HepG2 (cell line): Measurements from ENCODE around the gene IRF6. TPM values are rescaled to one million over a fixed set of nuclear protein-coding genes. Genes with fewer than 3 reads are reported as not detected.
A peak's percentile ranks its signal among the peaks of the same experiment; 100 is the strongest.

Experiments
- ARID5B ChIP-seq: IDR thresholded peaks from 2 replicates; pipeline ENCODE4 v1.4.0; 2020; ENCODE audit warnings: mild to moderate bottlenecking, missing genetic modification reagents
- ELF1 ChIP-seq: sonication (generic); formaldehyde crosslinking; IDR thresholded peaks from 2 replicates; pipeline ENCODE4 v1.4.0; 2020; ENCODE audit warnings: missing genetic modification reagents
- KAT7 ChIP-seq: IDR thresholded peaks from 2 replicates; pipeline ENCODE4 v1.6.1; 2018; ENCODE audit warnings: borderline replicate concordance, missing compliant biosample characterization
- KAT8 ChIP-seq: IDR thresholded peaks from 2 replicates; pipeline ENCODE4 v1.6.1; 2016; ENCODE audit warnings: missing genetic modification reagents, missing compliant biosample characterization
- SIN3A ChIP-seq: IDR thresholded peaks from 2 replicates; pipeline ENCODE4 v1.6.1; 2011; ENCODE audit warnings: low read depth, mild to moderate bottlenecking, control low read depth, low read length, borderline replicate concordance
- ZBTB40 ChIP-seq, 2 experiments: fragments of 450-650 bp in 1 of 2; sonication (generic) in 1 of 2; formaldehyde crosslinking in 1 of 2; IDR thresholded peaks; 2 replicates each; pipeline versions ENCODE4 v1.6.1 to v1.8.0; 2016 to 2022; ENCODE audit warnings: antibody characterized with exemption in 1 of 2, mild to moderate bottlenecking in 1 of 2, missing genetic modification reagents in 1 of 2
- ZNF530 ChIP-seq: sonication (generic); formaldehyde crosslinking; IDR thresholded peaks from 2 replicates; pipeline ENCODE4 v1.5.0; 2020; ENCODE audit warnings: low read depth, mild to moderate bottlenecking, missing genetic modification reagents
- ZNF687 ChIP-seq: sonication (generic); formaldehyde crosslinking; IDR thresholded peaks from 2 replicates; pipeline ENCODE4 v1.5.1; 2020; ENCODE audit warnings: mild to moderate bottlenecking, missing genetic modification reagents, moderate library complexity
- polyA plus RNA-seq, 8 experiments: library from polyadenylated mRNA; depleted of rRNA in 3 of 8; stranded (reverse) in 7 of 8; unstranded in 1 of 8; fragments of >200 nt; fragmentation: Illumina TruSeq in 4 of 8; extraction: Trizol in 4 of 8; gene quantifications; 2 replicates each; pipeline versions ENCODE4 v1.2.1 to v1.2.3, GENCODE V29; 2011 to 2016; ENCODE audit warnings: low read depth in 4 of 8, missing spikeins in 1 of 8, mixed read lengths in 1 of 8; ENCODE audit not compliant: insufficient read depth in 1 of 8
- total RNA-seq, 5 experiments: library from RNA; depleted of rRNA; stranded (reverse); fragments of >200 nt; fragmentation: Illumina TruSeq; extraction: Trizol; gene quantifications; 2 replicates each; pipeline ENCODE4 v1.2.3, GENCODE V29; 2016; ENCODE audit warnings: low read depth in 1 of 5
- TF ChIP-seq, protein P1 (sequence below): IDR thresholded peaks from 2 replicates; pipeline ENCODE4 v1.6.1; 2016; ENCODE audit warnings: low read depth, borderline replicate concordance

The IRF6 gene
- total and polyA plus RNA-seq, 2 of the 13 experiments (the other 11 are each of a cell fraction or from before 2014, with no cell fraction given): 0.02 TPM; not detected in 1

GRCh38 chr1:209827384-209828262, 21.7 kb upstream of the IRF6 start, which contains the start of gene UTP25 (continued):
- TF ChIP-seq ZBTB40 (IDR thresholded peaks at IDR 0.05) (no peak), ZBTB40 (CRISPR knock-in tag; IDR thresholded peaks at IDR 0.05) (no peak; the same call in 1 of the 2 replicates), ELF1 (CRISPR knock-in tag) (peak; percentile 96), ZNF530 (CRISPR knock-in tag) (no peak), KAT8 (CRISPR knock-in tag) (peak; percentile 99), SIN3A (peak; percentile 98), KAT7 (CRISPR knock-in tag) (peak; percentile 82; the same call in 1 of the 2 replicates), ZNF687 (CRISPR knock-in tag) (peak; percentile 92), ARID5B (0 out of 2 replicates have a peak, but pooled peaks have one; percentile 40)
- TF ChIP-seq, protein P1, sequence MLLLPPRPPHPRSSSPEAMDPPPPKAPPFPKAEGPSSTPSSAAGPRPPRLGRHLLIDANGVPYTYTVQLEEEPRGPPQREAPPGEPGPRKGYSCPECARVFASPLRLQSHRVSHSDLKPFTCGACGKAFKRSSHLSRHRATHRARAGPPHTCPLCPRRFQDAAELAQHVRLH (CRISPR knock-in tag): peak; percentile 86; the same call in 1 of the 2 replicates
